HTERT RPE-1 (cell line): ENCODE measurements around the gene VPS26B.
"Not testable (repeated sequence)": the region's sequence is repeated elsewhere in the genome, so short reads cannot be mapped to it uniquely, and the experiment has no call there.

Experiments
- in situ Hi-C: fragments of 300-500 bp; cut with MboI; formaldehyde crosslinking; loops from 4 replicates; pipeline ENCODE4 v1.14.3; 2020; ENCODE audit warnings: low sequenced_read_pairs

Gene VPS26B

GRCh38 chr11:134278356-134278755, 53.9 kb downstream of the VPS26B start:
- in situ Hi-C loops = no loop called here

GRCh38 chr11:134281635-134282034, 57.2 kb downstream of the VPS26B start:
- in situ Hi-C loops = not testable (repeated sequence)

GRCh38 chr11:134282121-134283045, 57.9 kb downstream of the VPS26B start:
- in situ Hi-C loops = no loop called here

GRCh38 chr11:134283461-134284230, 59.2 kb downstream of the VPS26B start:
- in situ Hi-C loops = no loop called here

GRCh38 chr11:134284349-134284748, 59.9 kb downstream of the VPS26B start:
- in situ Hi-C loops = not testable (repeated sequence)

- in situ Hi-C loops = no loop called here
Measured at GRCh38 chr11:134287561-134287960, 63.1 kb downstream of the VPS26B start.

GRCh38 chr11:134288486-134288885, 64.0 kb downstream of the VPS26B start:
- in situ Hi-C loops = no loop called here

GRCh38 chr11:134289167-134289566, 64.7 kb downstream of the VPS26B start:
- in situ Hi-C loops = no loop called here

- in situ Hi-C loops = no loop called here
Measured at GRCh38 chr11:134289789-134290188, 65.3 kb downstream of the VPS26B start.

- in situ Hi-C loops = no loop called here
Measured at GRCh38 chr11:134290646-134291045, 66.2 kb downstream of the VPS26B start.

- in situ Hi-C loops = no loop called here
Measured at GRCh38 chr11:134291196-134291595, 66.7 kb downstream of the VPS26B start.

GRCh38 chr11:134292661-134293060, 68.2 kb downstream of the VPS26B start:
- in situ Hi-C loops = no loop called here

GRCh38 chr11:134293119-134294113, 68.9 kb downstream of the VPS26B start:
- in situ Hi-C loops = no loop called here

- in situ Hi-C loops = no loop called here
Measured at GRCh38 chr11:134294664-134295063, 70.2 kb downstream of the VPS26B start.
